GM18502 (cell line): ENCODE data around the gene COX6A1.

ENCODE experiments used
- ATAC-seq: cut with Tn5 transposase; IDR thresholded peaks from one replicate; pipeline ENCODE4 v1.9.1; 2021; ENCODE audit warnings: mild to moderate bottlenecking; ENCODE audit not compliant: unreplicated experiment, poor library complexity

COX6A1 gene

GRCh38 chr12:120490325-120490724, 52.4 kb downstream of the COX6A1 start:
- ATAC-seq, result no peak
